Measurements from ENCODE around the gene HPDL. TPM values are rescaled to one million over a fixed set of nuclear protein-coding genes. Genes with fewer than 3 reads are reported as not detected.

The HPDL gene
- total and polyA plus RNA-seq, 4 donors = 0.55 to 2.3 (median 0.71) TPM

DNA sequence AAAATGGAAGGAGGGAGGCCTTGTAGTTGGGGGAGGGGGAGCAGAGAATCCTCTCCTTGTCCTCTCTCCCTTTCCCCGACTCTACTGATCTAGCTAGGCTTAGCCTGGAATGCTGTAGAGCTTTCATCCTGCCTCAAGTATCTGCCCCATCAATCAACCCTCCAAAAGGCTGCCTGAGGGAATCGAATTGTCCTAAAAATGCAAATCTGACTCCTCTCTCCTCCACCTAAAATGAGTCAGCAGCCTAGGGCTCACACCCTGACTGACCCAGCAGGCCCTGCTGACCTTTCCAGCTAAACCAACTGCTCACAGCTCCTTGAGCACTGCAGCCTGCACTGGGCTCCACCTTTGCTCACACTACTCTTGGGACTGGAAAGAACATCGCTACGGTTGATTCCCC lies 2.8 kb downstream of the HPDL start:
- H3K27ac ChIP-seq (ENCODE audit: low read depth in 1 of 2, low read length in 1 of 2) = no peak overlapping the region
- H3K36me3 ChIP-seq (ENCODE audit: control insufficient read depth in 4 of 4, insufficient read depth in 4 of 4, low read length in 4 of 4) = peaks cover 5 to 29% (median 6%) of the 10 kb centered on the region in 4 donors
- WGBS, 2 donors = 81 to 86% methylated on average over 4 of the region's 4 CpGs
- peaks cover 0 to 24% (median 4%) of the 10 kb centered on the region in 5 donors for H3K4me1 ChIP-seq (ENCODE audit: control insufficient read depth in 5 of 5, insufficient read depth in 5 of 5, low read length in 5 of 5)
- no peak overlapping the region for H3K9ac ChIP-seq (ENCODE audit: insufficient read depth in 1 of 2, low read length in 2 of 2)
- no peaks in the 10 kb centered on the region for H3K27me3 ChIP-seq (ENCODE audit: control insufficient read depth in 3 of 3, insufficient read depth in 3 of 3, low read length in 2 of 3)
- H3K4me3 ChIP-seq = no peak overlapping the region
- TF ChIP-seq, protein P1, sequence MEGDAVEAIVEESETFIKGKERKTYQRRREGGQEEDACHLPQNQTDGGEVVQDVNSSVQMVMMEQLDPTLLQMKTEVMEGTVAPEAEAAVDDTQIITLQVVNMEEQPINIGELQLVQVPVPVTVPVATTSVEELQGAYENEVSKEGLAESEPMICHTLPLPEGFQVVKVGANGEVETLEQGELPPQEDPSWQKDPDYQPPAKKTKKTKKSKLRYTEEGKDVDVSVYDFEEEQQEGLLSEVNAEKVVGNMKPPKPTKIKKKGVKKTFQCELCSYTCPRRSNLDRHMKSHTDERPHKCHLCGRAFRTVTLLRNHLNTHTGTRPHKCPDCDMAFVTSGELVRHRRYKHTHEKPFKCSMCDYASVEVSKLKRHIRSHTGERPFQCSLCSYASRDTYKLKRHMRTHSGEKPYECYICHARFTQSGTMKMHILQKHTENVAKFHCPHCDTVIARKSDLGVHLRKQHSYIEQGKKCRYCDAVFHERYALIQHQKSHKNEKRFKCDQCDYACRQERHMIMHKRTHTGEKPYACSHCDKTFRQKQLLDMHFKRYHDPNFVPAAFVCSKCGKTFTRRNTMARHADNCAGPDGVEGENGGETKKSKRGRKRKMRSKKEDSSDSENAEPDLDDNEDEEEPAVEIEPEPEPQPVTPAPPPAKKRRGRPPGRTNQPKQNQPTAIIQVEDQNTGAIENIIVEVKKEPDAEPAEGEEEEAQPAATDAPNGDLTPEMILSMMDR (IDR thresholded peaks at IDR 0.05; ENCODE audit: control extremely low read depth, extremely low read depth) = no peak
- H3K9me3 ChIP-seq (ENCODE audit: control insufficient read depth in 4 of 4, insufficient read depth in 3 of 4, low read length in 3 of 4) = no peaks in the 10 kb centered on the region
- DNase-seq (no peak), ATAC-seq (ENCODE audit: insufficient read depth, low FRiP score) (no peak)

GRCh38 chr1:45331436-45332345 lies 5.0 kb downstream of the HPDL start:
- DNase-seq (no peak), ATAC-seq (ENCODE audit: insufficient read depth, low FRiP score) (no peak)
- peaks cover 0 to 11% (median 2%) of the 10 kb centered on the region in 5 donors for H3K4me1 ChIP-seq (ENCODE audit: control insufficient read depth in 5 of 5, insufficient read depth in 5 of 5, low read length in 5 of 5)
- TF ChIP-seq, protein P1 (IDR thresholded peaks at IDR 0.05; ENCODE audit: control extremely low read depth, extremely low read depth) = no peak
- WGBS, 2 donors = 96 to 97% methylated on average over 18 of the region's 18 CpGs
- H3K27me3 ChIP-seq (ENCODE audit: control insufficient read depth in 3 of 3, insufficient read depth in 3 of 3, low read length in 2 of 3) = no peaks in the 10 kb centered on the region
- H3K27ac ChIP-seq (ENCODE audit: low read depth in 1 of 2, low read length in 1 of 2) = no peak overlapping the region
- H3K4me3 ChIP-seq = no peak overlapping the region
- H3K9ac ChIP-seq (ENCODE audit: insufficient read depth in 1 of 2, low read length in 2 of 2) = no peak overlapping the region
- no peaks in the 10 kb centered on the region for H3K9me3 ChIP-seq (ENCODE audit: control insufficient read depth in 4 of 4, insufficient read depth in 3 of 4, low read length in 3 of 4)
- H3K36me3 ChIP-seq (ENCODE audit: control insufficient read depth in 4 of 4, insufficient read depth in 4 of 4, low read length in 4 of 4) = peaks cover 5 to 29% (median 6%) of the 10 kb centered on the region in 4 donors

DNA sequence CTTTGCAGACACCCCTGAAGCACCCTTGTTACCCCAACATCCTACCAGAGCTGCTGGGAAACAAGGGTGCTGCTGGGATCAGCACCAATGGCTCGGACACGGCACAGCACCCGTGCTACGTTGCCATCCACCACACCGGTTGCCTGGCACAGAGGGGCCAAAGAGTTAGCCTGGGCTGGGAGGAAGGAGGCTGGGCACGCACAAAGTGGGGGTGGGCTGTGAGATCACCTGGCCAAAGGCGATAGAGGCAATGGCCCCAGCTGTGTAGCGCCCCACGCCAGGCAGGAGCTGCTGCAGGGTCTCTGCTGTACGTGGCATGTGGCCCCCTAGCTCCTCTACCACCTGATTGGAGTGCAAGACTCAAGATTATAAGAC lies 5.6 kb downstream of the HPDL start:
- H3K27ac ChIP-seq (ENCODE audit: low read depth in 1 of 2, low read length in 1 of 2) = no peak overlapping the region
- DNase-seq (no peak), ATAC-seq (ENCODE audit: insufficient read depth, low FRiP score) (no peak)
- H3K4me3 ChIP-seq = no peak overlapping the region
- TF ChIP-seq, protein P1 (IDR thresholded peaks at IDR 0.05; ENCODE audit: control extremely low read depth, extremely low read depth) = no peak
- H3K4me1 ChIP-seq (ENCODE audit: control insufficient read depth in 5 of 5, insufficient read depth in 5 of 5, low read length in 5 of 5) = peaks cover 0 to 7% (median 2%) of the 10 kb centered on the region in 5 donors
- 95 to 97% methylated on average over 10 of the region's 10 CpGs for WGBS, 2 donors
- H3K9me3 ChIP-seq (ENCODE audit: control insufficient read depth in 4 of 4, insufficient read depth in 3 of 4, low read length in 3 of 4) = no peaks in the 10 kb centered on the region
- peaks cover 5 to 29% (median 6%) of the 10 kb centered on the region in 4 donors for H3K36me3 ChIP-seq (ENCODE audit: control insufficient read depth in 4 of 4, insufficient read depth in 4 of 4, low read length in 4 of 4)
- no peaks in the 10 kb centered on the region for H3K27me3 ChIP-seq (ENCODE audit: control insufficient read depth in 3 of 3, insufficient read depth in 3 of 3, low read length in 2 of 3)
- H3K9ac ChIP-seq (ENCODE audit: insufficient read depth in 1 of 2, low read length in 2 of 2) = no peak overlapping the region

Measured in lung (tissue), 12 donors.